Measurements from ENCODE around the gene HPX. TPM values are rescaled to one million over a fixed set of nuclear protein-coding genes. Genes with fewer than 3 reads are reported as not detected.

Gene HPX
- total RNA-seq, 1 donor from 2014 or later, result 9.6 TPM

DNA sequence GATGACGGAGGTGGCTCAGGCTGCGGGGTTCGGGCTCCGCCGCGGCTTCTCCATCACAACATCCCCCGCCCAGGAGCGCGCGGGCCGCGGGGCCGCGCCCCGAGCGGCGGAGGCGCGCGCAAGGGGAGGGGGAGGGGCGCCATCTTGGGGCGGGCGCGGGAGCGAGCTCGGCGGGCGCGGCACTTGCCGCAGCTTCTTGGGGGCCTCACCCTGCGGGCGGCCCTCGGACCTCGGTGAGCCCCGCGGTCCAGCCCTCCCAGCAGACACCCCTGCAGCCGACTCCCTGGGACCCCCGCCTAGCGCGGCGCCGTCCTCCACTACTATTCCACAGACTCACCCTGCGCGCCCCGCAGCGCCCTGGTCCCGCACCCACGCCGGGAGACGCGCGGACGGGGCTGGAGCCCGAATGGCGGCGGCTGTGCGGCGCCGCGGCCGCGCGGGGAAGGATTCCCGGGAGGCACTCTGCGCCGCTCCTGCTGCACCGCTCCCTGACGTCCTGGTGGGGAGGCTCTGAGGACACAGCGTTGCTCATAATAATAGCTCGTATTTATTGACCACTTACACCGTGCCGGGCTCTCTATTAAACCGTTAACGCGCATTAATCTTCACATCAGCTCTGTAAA is 21.7 kb downstream of the HPX start, which contains the start of gene APBB1:
Gene APBB1 (minus strand): TSS at position 86 of the 623 bp plus-strand sequence. CDS start 7,747 bp downstream, outside the sequence.
- Mint-ChIP-seq H3K27me3 (ENCODE audit: unreplicated experiment) (peaks cover 4% of the 10 kb centered on the region), H3K36me3 (ENCODE audit: unreplicated experiment) (no peaks in the 10 kb centered on the region), H3K4me1 (ENCODE audit: low read depth, unreplicated experiment) (peaks cover 3% of the 10 kb centered on the region), H3K4me3 (ENCODE audit: unreplicated experiment) (peak within 1 kb of the TSS; percentile 91), H3K9me3 (ENCODE audit: unreplicated experiment) (no peaks in the 10 kb centered on the region), H3K27ac (ENCODE audit: unreplicated experiment) (peak within 1 kb of the TSS; percentile 65)
- TF ChIP-seq, protein P1, sequence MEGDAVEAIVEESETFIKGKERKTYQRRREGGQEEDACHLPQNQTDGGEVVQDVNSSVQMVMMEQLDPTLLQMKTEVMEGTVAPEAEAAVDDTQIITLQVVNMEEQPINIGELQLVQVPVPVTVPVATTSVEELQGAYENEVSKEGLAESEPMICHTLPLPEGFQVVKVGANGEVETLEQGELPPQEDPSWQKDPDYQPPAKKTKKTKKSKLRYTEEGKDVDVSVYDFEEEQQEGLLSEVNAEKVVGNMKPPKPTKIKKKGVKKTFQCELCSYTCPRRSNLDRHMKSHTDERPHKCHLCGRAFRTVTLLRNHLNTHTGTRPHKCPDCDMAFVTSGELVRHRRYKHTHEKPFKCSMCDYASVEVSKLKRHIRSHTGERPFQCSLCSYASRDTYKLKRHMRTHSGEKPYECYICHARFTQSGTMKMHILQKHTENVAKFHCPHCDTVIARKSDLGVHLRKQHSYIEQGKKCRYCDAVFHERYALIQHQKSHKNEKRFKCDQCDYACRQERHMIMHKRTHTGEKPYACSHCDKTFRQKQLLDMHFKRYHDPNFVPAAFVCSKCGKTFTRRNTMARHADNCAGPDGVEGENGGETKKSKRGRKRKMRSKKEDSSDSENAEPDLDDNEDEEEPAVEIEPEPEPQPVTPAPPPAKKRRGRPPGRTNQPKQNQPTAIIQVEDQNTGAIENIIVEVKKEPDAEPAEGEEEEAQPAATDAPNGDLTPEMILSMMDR (IDR thresholded peaks at IDR 0.05; ENCODE audit: partially characterized antibody, unreplicated experiment), result no peak
- DNase-seq, result peak; percentile 79

DNA sequence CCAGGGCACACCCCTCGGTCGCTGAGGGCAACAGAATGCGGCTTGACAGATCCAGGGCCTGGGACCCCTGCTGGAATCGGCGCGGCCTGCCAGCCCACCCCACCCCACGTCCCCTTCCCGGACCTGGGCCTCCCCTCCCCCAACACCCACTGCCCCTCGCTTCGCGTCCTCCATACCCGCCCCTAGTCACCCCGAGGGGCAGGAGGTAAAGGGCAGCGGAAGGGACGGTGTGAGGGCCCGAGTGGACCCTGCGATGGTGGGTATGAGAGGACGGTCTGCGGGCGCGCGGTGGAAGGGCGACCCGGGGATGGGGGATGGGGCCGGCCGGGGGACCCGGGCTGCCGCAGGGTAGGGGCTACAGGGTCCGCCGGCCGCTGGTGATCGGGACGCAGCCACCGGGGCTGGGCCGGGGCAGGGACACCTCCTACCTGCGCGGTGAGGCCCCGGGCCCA is 22.2 kb downstream of the HPX start:
- peak; percentile 71 for DNase-seq

DNA sequence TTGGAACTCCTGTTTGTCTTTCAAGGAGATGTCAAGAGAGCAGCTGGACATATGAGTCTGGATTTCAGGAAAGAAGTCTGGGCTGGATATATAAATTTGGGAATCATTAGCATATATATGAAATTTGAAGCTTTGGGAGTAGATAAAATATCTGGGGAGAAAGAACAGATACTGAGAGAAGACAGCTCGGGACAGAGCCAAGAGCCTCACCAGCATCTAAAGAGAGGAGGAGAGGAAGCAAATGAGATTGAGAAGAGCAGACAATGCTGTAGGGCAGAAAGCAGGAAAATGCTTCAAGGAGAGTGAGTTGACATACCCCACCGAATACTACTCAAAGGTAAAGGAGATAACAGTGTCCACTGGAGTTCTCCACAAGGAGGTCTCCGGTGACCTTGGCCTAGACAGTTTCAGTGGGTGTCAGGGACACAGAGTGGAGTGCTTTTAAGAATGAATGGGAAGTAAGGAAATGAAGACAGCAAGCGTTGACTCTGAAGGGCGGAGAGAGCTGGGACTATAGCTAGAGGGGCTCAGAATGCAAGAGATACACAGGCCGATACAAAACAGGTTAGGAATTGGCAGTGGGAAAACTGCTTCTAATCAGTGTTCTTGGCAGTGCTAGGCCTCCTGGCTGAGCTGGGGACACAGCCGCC is 22.8 kb downstream of the HPX start:
- TF ChIP-seq, protein P1 (IDR thresholded peaks at IDR 0.05; ENCODE audit: partially characterized antibody, unreplicated experiment), result no peak
- H3K27ac Mint-ChIP-seq (ENCODE audit: unreplicated experiment), result no peak overlapping the region
- peaks cover 3% of the 10 kb centered on the region for H3K4me1 Mint-ChIP-seq (ENCODE audit: low read depth, unreplicated experiment)
- DNase-seq, result no peak
- no peaks in the 10 kb centered on the region for H3K9me3 Mint-ChIP-seq (ENCODE audit: unreplicated experiment)
- H3K36me3 Mint-ChIP-seq (ENCODE audit: unreplicated experiment), result no peaks in the 10 kb centered on the region
- no peak overlapping the region for H3K4me3 Mint-ChIP-seq (ENCODE audit: unreplicated experiment)
- H3K27me3 Mint-ChIP-seq (ENCODE audit: unreplicated experiment), result peaks cover 4% of the 10 kb centered on the region

More for the DNA sequence above, 22.2 kb downstream of the HPX start:
- Mint-ChIP-seq H3K9me3 (ENCODE audit: unreplicated experiment) (no peaks in the 10 kb centered on the region), H3K27me3 (ENCODE audit: unreplicated experiment) (peaks cover 4% of the 10 kb centered on the region), H3K4me1 (ENCODE audit: low read depth, unreplicated experiment) (peaks cover 3% of the 10 kb centered on the region), H3K36me3 (ENCODE audit: unreplicated experiment) (no peaks in the 10 kb centered on the region), H3K27ac (ENCODE audit: unreplicated experiment) (no peak overlapping the region), H3K4me3 (ENCODE audit: unreplicated experiment) (no peak overlapping the region)
- TF ChIP-seq, protein P1 (IDR thresholded peaks at IDR 0.05; ENCODE audit: partially characterized antibody, unreplicated experiment), result no peak

DNA sequence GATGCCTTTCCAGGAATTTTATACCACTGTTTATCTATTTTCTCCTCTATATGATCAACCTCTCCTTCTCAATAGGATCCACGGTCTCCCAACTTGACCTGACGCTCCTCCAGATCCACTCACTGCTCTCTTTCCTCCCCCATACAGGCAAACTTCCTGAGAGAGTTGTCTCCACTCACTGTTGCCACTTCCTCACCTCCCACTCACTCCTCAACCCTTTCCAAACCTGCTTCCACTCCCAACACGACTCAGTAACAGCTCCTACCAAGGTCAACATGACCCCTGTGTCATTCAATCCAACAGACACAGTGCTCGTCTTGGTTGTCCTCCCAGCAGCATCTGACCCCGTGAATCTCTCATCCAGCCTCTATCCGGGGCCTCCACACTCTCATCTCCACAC is 25.0 kb downstream of the HPX start:
- peaks cover 3% of the 10 kb centered on the region for H3K4me1 Mint-ChIP-seq (ENCODE audit: low read depth, unreplicated experiment)
- no peaks in the 10 kb centered on the region for H3K36me3 Mint-ChIP-seq (ENCODE audit: unreplicated experiment)
- no peak for DNase-seq
- no peak overlapping the region for H3K4me3 Mint-ChIP-seq (ENCODE audit: unreplicated experiment)
- TF ChIP-seq, protein P1 (IDR thresholded peaks at IDR 0.05; ENCODE audit: partially characterized antibody, unreplicated experiment), result no peak
- no peak overlapping the region for H3K27ac Mint-ChIP-seq (ENCODE audit: unreplicated experiment)
- H3K27me3 Mint-ChIP-seq (ENCODE audit: unreplicated experiment), result peaks cover 3% of the 10 kb centered on the region
- H3K9me3 Mint-ChIP-seq (ENCODE audit: unreplicated experiment), result peaks cover 5% of the 10 kb centered on the region

DNA sequence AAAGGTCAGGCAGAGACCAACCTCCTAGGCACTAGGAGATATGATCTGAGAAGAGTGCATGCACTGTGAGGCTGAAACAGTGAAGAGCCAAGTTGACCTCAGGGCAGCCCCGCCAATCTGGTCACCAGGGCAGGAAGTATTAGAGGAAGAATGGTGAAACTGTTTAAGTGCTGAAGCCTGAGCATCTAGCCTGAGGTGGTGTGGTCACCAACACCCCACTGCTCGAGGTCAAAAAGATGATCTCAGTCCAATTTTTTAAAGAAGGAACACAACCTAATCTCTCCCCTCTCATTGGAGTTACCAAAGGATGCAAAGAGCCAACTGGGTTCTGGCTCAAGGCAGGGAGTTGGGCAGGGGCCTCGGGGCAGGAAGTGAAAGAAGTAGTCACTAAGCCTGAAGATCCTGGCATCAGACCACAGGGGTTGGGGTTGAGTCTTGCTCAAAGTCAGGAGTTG is 25.9 kb downstream of the HPX start:
- DNase-seq, result no peak
- H3K27ac Mint-ChIP-seq (ENCODE audit: unreplicated experiment), result no peak overlapping the region
- H3K27me3 Mint-ChIP-seq (ENCODE audit: unreplicated experiment), result peaks cover 3% of the 10 kb centered on the region
- H3K4me1 Mint-ChIP-seq (ENCODE audit: low read depth, unreplicated experiment), result peaks cover 3% of the 10 kb centered on the region
- H3K36me3 Mint-ChIP-seq (ENCODE audit: unreplicated experiment), result no peaks in the 10 kb centered on the region
- no peak overlapping the region for H3K4me3 Mint-ChIP-seq (ENCODE audit: unreplicated experiment)
- H3K9me3 Mint-ChIP-seq (ENCODE audit: unreplicated experiment), result peaks cover 6% of the 10 kb centered on the region
- TF ChIP-seq, protein P1 (IDR thresholded peaks at IDR 0.05; ENCODE audit: partially characterized antibody, unreplicated experiment), result no peak

All from glutamatergic neuron (in vitro differentiated cells).